Measurements from ENCODE around the gene MEG3. TPM values are rescaled to one million over a fixed set of nuclear protein-coding genes. Genes with fewer than 3 reads are reported as not detected.

MEG3 gene
- total and polyA plus RNA-seq, 2 of the 4 experiments (the other 2 are of a cell fraction) = 31.5 to 556 TPM

DNA sequence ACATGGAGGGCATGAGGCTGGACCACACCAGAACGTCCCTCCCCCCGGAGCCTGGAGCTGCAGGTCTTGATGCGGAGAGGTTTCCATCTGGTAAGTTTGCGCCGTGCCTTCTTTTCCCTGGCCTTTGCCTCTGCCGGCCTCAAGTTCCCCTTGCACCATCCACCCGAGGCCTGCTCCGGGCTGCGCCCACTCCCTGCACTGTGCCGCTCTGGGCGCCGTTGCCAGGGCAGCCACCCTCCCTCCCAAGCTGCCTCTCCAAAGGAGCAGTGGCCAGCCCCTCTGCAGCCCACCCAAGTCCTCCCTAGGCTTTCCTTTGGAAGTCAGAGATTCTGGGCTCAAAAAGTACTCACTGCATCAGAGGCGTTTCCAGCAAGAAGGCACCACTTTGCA, 46.2 kb upstream of the MEG3 start:
- Histone ChIP-seq H3K18ac (ENCODE audit: low read depth, low read length) (no peak overlapping the region), H2AK9ac (replicated peaks; ENCODE audit: low read depth, low read length, poor library complexity) (no peak overlapping the region), H4K8ac (ENCODE audit: low read depth in 2 of 2, low read length in 2 of 2) (no peak overlapping the region), H3K9ac (ENCODE audit: low read depth, low read length) (no peak overlapping the region), H2BK15ac (ENCODE audit: low read depth, low read length) (no peak overlapping the region), H3K14ac (replicated peaks; ENCODE audit: low read depth, low read length) (no peak overlapping the region), H2AFZ (replicated peaks; ENCODE audit: low read length, poor library complexity) (no peak overlapping the region), H3K4me2 (ENCODE audit: low read depth, low read length) (no peak overlapping the region), H3K9me3 (ENCODE audit: control insufficient read depth, insufficient read depth, low read length) (no peaks in the 10 kb centered on the region), H3K4me3 (ENCODE audit: insufficient read depth, low read depth, low read length) (no peak overlapping the region), H4K5ac (ENCODE audit: low read depth, low read length) (no peak overlapping the region), H2BK120ac (ENCODE audit: low read depth, low read length) (no peak overlapping the region), H4K20me1 (ENCODE audit: insufficient read depth, low read length) (no peaks in the 10 kb centered on the region), H3K27ac (ENCODE audit: insufficient read depth, low read length) (no peak overlapping the region), H3K36me3 (ENCODE audit: control insufficient read depth, insufficient read depth, low read length) (no peaks in the 10 kb centered on the region), H2AK5ac (ENCODE audit: low read depth, low read length) (no peak overlapping the region), H3K23ac (ENCODE audit: low read depth, low read length) (no peak overlapping the region), H2BK5ac (ENCODE audit: low read depth, low read length, poor library complexity, severe bottlenecking) (no peak overlapping the region), H3K56ac (ENCODE audit: extremely low read depth, insufficient read depth, low read length) (no peak overlapping the region), H3K4ac (ENCODE audit: low read depth, low read length) (no peak overlapping the region), H3K9me1 (ENCODE audit: insufficient read depth, low read length) (no peaks in the 10 kb centered on the region), H2BK20ac (ENCODE audit: low read depth, low read length) (no peak overlapping the region), H3K4me1 (ENCODE audit: control insufficient read depth, insufficient read depth, low read length) (peaks cover 9% of the 10 kb centered on the region; the same call in 1 of the 2 replicates), H4K91ac (ENCODE audit: insufficient read depth, low read depth, low read length) (no peak overlapping the region), H3K27me3 (ENCODE audit: control insufficient read depth, insufficient read depth, low read length) (peaks cover 34% of the 10 kb centered on the region), H3K79me1 (ENCODE audit: low read depth in 1 of 2, low read length in 2 of 2) (no peaks in the 10 kb centered on the region)
- ChIA-PET POLR2A (ENCODE audit: unreplicated experiment) (no interaction called here), CTCF (no interaction called here)
- in situ Hi-C loops (cut with MboI; ENCODE audit: low sequenced_read_pairs) (no loop called here), intact Hi-C loops (cut with micrococcal nuclease) (no loop called here), dilution Hi-C loops (cut with HindIII; ENCODE audit: low sequenced_read_pairs, unreplicated experiment) (no loop called here)
- TF ChIP-seq RCOR1 (IDR thresholded peaks at IDR 0.05; ENCODE audit: insufficient replicate concordance, low read length) = no peak
- no peak for TF ChIP-seq SMC3 (IDR thresholded peaks at IDR 0.05; ENCODE audit: low read depth, low read length)
- WGBS, 2 experiments (ENCODE audit: extremely low coverage in 2 of 2, insufficient read length in 1 of 2) = 94% methylated on average over 3 of the region's 13 CpGs; no CpG with 5 or more reads in 1 of the 2 experiments
- ATAC-seq (ENCODE audit: low read depth) (no peak), DNase-seq (no peak)
- no TSS peak for BruUV-seq (replicated peaks)
